H1 (cell line): ENCODE results near the gene SOX6. TPM values are rescaled to one million over a fixed set of nuclear protein-coding genes. Genes with fewer than 3 reads are reported as not detected.

ENCODE experiments used
- CTCF ChIA-PET: fragments of 300-600 bp; sonication (Branson Sonifier 250); formaldehyde crosslinking; loops from one replicate; lab custom pipeline; 2021; ENCODE audit not compliant: partially characterized antibody; lab: Charles Lee
- POLR2A ChIA-PET: fragments of 300-600 bp; sonication (Branson Sonifier 250); formaldehyde crosslinking; loops from one replicate; lab custom pipeline; 2021; ENCODE audit warnings: inconsistent platforms; ENCODE audit not compliant: partially characterized antibody; lab: Charles Lee
- DNase-seq, 2 experiments: peaks; one replicate each; pipeline versions ENCODE4 v3.0.0 to v3.0.0-alpha.2; 2010 to 2022; ENCODE audit warnings: low spot score in 2 of 2, low read depth in 1 of 2, mixed read lengths in 1 of 2
- FAIRE-seq: peaks from 2 replicates; lab custom pipeline; 2011; peaks lifted over from hg19 to GRCh38; lab: Jason Lieb, UNC
- H2AFZ ChIP-seq: 2 replicates; pipeline ENCODE4 v1.8.1; 2012; ENCODE audit warnings: low read length, inconsistent platforms
- H2AK5ac ChIP-seq: 2 replicates; pipeline ENCODE4 v1.6.1; 2013; ENCODE audit warnings: low read depth, low read length
- H2BK120ac ChIP-seq: replicated peaks from 2 replicates; pipeline ENCODE3; 2013; ENCODE audit warnings: low read depth, low read length, inconsistent platforms
- H2BK12ac ChIP-seq: 2 replicates; pipeline ENCODE4 v1.6.1; 2013; ENCODE audit warnings: low read depth, low read length
- H2BK15ac ChIP-seq: 2 replicates; pipeline ENCODE4 v1.6.1; 2013; ENCODE audit warnings: low read length
- H2BK20ac ChIP-seq: 2 replicates; pipeline ENCODE4 v1.6.1; 2013; ENCODE audit warnings: low read length
- H2BK5ac ChIP-seq: 2 replicates; pipeline ENCODE4 v1.6.1; 2013; ENCODE audit warnings: low read depth, low read length
- H3K14ac ChIP-seq: 2 replicates; pipeline ENCODE4 v1.6.1; 2013; ENCODE audit warnings: inconsistent platforms; ENCODE audit not compliant: insufficient read length
- H3K18ac ChIP-seq: 2 replicates; pipeline ENCODE4 v1.6.1; 2013; ENCODE audit warnings: low read length; ENCODE audit errors: extremely low read depth
- H3K23ac ChIP-seq: 2 replicates; pipeline ENCODE4 v1.6.1; 2013; ENCODE audit warnings: inconsistent platforms; ENCODE audit not compliant: insufficient read length
- H3K23me2 ChIP-seq: 2 replicates; pipeline ENCODE4 v1.6.1; 2013; ENCODE audit warnings: low read depth, low read length
- H3K27ac ChIP-seq: 2 replicates; pipeline ENCODE4 v1.6.1; 2011; ENCODE audit warnings: low read depth, low read length, inconsistent platforms
- H3K27me3 ChIP-seq, 4 experiments: replicated peaks in 1 of 4; 1 replicate in 1 of 4; 2 replicates in 3 of 4; pipeline versions ENCODE4 v1.6.1 to v1.8.1; 2011 to 2013; ENCODE audit warnings: low read length in 3 of 4, mild to moderate bottlenecking in 3 of 4, inconsistent platforms in 2 of 4, mixed read lengths in 2 of 4, moderate library complexity in 1 of 4; ENCODE audit not compliant: control insufficient read depth in 3 of 4, insufficient read depth in 3 of 4; ENCODE audit errors: extremely low read depth in 1 of 4
- H3K36me3 ChIP-seq, 4 experiments: 2 replicates each; pipeline versions ENCODE4 v1.6.1 to v1.8.1; 2011 to 2013; ENCODE audit warnings: mild to moderate bottlenecking in 4 of 4, low read length in 3 of 4, moderate library complexity in 2 of 4, control low read depth in 1 of 4, inconsistent platforms in 1 of 4; ENCODE audit not compliant: insufficient read depth in 4 of 4, control insufficient read depth in 2 of 4
- H3K4ac ChIP-seq: replicated peaks from 2 replicates; pipeline ENCODE3; 2013; ENCODE audit warnings: low read length, low read depth, mixed read lengths, inconsistent platforms; ENCODE audit not compliant: insufficient read length
- H3K4me1 ChIP-seq, 4 experiments: replicated peaks in 1 of 4; 1 replicate in 1 of 4; 2 replicates in 3 of 4; pipeline versions ENCODE4 v1.6.1 to v1.8.1; 2011 to 2013; ENCODE audit warnings: low read length in 3 of 4, inconsistent platforms in 2 of 4, mixed read lengths in 1 of 4; ENCODE audit not compliant: insufficient read depth in 4 of 4, control insufficient read depth in 3 of 4
- H3K4me2 ChIP-seq, 2 experiments: 2 replicates each; pipeline versions ENCODE4 v1.6.1 to v1.8.1; 2011 to 2013; ENCODE audit warnings: low read depth in 2 of 2, low read length in 2 of 2, control low read depth in 1 of 2, inconsistent platforms in 1 of 2, mild to moderate bottlenecking in 1 of 2; ENCODE audit not compliant: insufficient read depth in 1 of 2
- H3K4me3 ChIP-seq, 4 experiments: fragments of 200-600, 300-600 bp in 1 of 4; sonication (generic), shearing (Covaris generic), sonication (Bioruptor Twin) in 1 of 4; 2 replicates each; pipeline versions ENCODE4 v1.5.1 to v1.8.1; 2011 to 2016; ENCODE audit warnings: low read length in 4 of 4, low read depth in 3 of 4, control low read depth in 2 of 4, inconsistent platforms in 2 of 4, mild to moderate bottlenecking in 2 of 4, mixed read lengths in 1 of 4, moderate library complexity in 1 of 4; ENCODE audit not compliant: insufficient read depth in 2 of 4; ENCODE audit errors: extremely low read depth in 1 of 4
- H3K56ac ChIP-seq: replicated peaks from 2 replicates; pipeline ENCODE3; 2013; ENCODE audit warnings: low read depth, mild to moderate bottlenecking, mixed read lengths, low read length, inconsistent platforms; ENCODE audit not compliant: insufficient read length
- H3K79me1 ChIP-seq: 2 replicates; pipeline ENCODE4 v1.6.1; 2013; ENCODE audit warnings: low read depth, low read length, control low read depth
- H3K79me2 ChIP-seq, 2 experiments: 2 replicates each; pipeline versions ENCODE4 v1.6.1 to v1.8.1; 2012 to 2013; ENCODE audit warnings: low read length in 2 of 2, mild to moderate bottlenecking in 2 of 2, inconsistent platforms in 1 of 2; ENCODE audit not compliant: insufficient read depth in 2 of 2, control insufficient read depth in 1 of 2
- H3K9ac ChIP-seq, 4 experiments: replicated peaks in 1 of 4; 1 replicate in 1 of 4; 2 replicates in 3 of 4; pipeline versions ENCODE4 v1.6.1 to v1.8.1; 2011 to 2013; ENCODE audit warnings: low read depth in 3 of 4, low read length in 3 of 4, control low read depth in 2 of 4, mild to moderate bottlenecking in 2 of 4, moderate library complexity in 2 of 4, inconsistent platforms in 1 of 4; ENCODE audit errors: extremely low read depth in 1 of 4
- H3K9me3 ChIP-seq, 2 experiments: 2 replicates each; pipeline versions ENCODE4 v1.6.1 to v1.8.1; 2012 to 2013; ENCODE audit warnings: mild to moderate bottlenecking in 2 of 2, moderate library complexity in 2 of 2, control low read depth in 1 of 2, inconsistent platforms in 1 of 2, low read depth in 1 of 2, low read length in 1 of 2, mixed read lengths in 1 of 2; ENCODE audit not compliant: insufficient read depth in 2 of 2
- H4K20me1 ChIP-seq, 2 experiments: replicated peaks in 1 of 2; 2 replicates each; pipeline versions ENCODE3 to v1.8.1; 2011 to 2013; ENCODE audit warnings: inconsistent platforms in 2 of 2, low read length in 2 of 2, mild to moderate bottlenecking in 1 of 2; ENCODE audit not compliant: insufficient read depth in 2 of 2, control insufficient read depth in 1 of 2
- H4K5ac ChIP-seq: 2 replicates; pipeline ENCODE4 v1.6.1; 2013; ENCODE audit warnings: low read length, low read depth, mixed read lengths, inconsistent platforms; ENCODE audit not compliant: insufficient read length
- H4K8ac ChIP-seq: 2 replicates; pipeline ENCODE4 v1.8.0; 2013; ENCODE audit warnings: mild to moderate bottlenecking, moderate library complexity, low read length, inconsistent platforms; ENCODE audit not compliant: insufficient read depth; ENCODE audit errors: extremely low read depth
- H4K91ac ChIP-seq: replicated peaks from 2 replicates; pipeline ENCODE3; 2013; ENCODE audit warnings: low read length, mixed read lengths, inconsistent platforms; ENCODE audit not compliant: insufficient read length
- BACH1 ChIP-seq: IDR thresholded peaks from 2 replicates; pipeline ENCODE4 v1.6.1; 2012; ENCODE audit warnings: low read length, improper control_type of control experiment
- BRCA1 ChIP-seq: IDR thresholded peaks from 2 replicates; pipeline ENCODE4 v1.6.1; 2012; ENCODE audit warnings: low read depth, low read length, improper control_type of control experiment
- CHD1 ChIP-seq: IDR thresholded peaks from 2 replicates; pipeline ENCODE4 v1.6.1; 2012; ENCODE audit warnings: low read depth, low read length, improper control_type of control experiment
- CHD2 ChIP-seq: IDR thresholded peaks from 2 replicates; pipeline ENCODE4 v1.6.1; 2012; ENCODE audit warnings: low read length, improper control_type of control experiment
- EGR1 ChIP-seq: IDR thresholded peaks from 2 replicates; pipeline ENCODE4 v1.6.1; 2011; ENCODE audit warnings: low read depth, low read length, borderline replicate concordance
- GTF2F1 ChIP-seq: IDR thresholded peaks from 2 replicates; pipeline ENCODE4 v1.6.1; 2012; ENCODE audit warnings: low read depth, low read length, improper control_type of control experiment, borderline replicate concordance
- HDAC6 ChIP-seq: IDR thresholded peaks from one replicate; pipeline ENCODE4 v1.7.1; 2012; ENCODE audit warnings: low read depth, mild to moderate bottlenecking, inconsistent platforms, low read length, moderate library complexity
- RAD21 ChIP-seq, 2 experiments: IDR thresholded peaks in 1 of 2; conservative IDR thresholded peaks in 1 of 2; 2 replicates each; pipeline ENCODE4 v1.6.1; 2011; ENCODE audit warnings: low read depth in 2 of 2, low read length in 2 of 2, improper control_type of control experiment in 1 of 2, inconsistent platforms in 1 of 2, mild to moderate bottlenecking in 1 of 2, moderate library complexity in 1 of 2
- SRF ChIP-seq: IDR thresholded peaks from 2 replicates; pipeline ENCODE4 v1.6.1; 2011; ENCODE audit warnings: mild to moderate bottlenecking, low read depth, low read length, moderate library complexity
- TEAD4 ChIP-seq: IDR thresholded peaks from 2 replicates; pipeline ENCODE4 v1.6.1; 2012; ENCODE audit warnings: low read depth, low read length, inconsistent platforms, mixed read lengths
- WGBS, 2 experiments: shearing (Covaris generic) in 1 of 2; methylation state at CpG; one replicate each; pipeline versions ENCODE4 v1.1.6 to v1.1.7; 2013 to 2015; ENCODE audit warnings: low lambda C conversion rate in 2 of 2, mixed read lengths in 2 of 2, inconsistent platforms in 1 of 2, low coverage in 1 of 2, missing lambda C conversion rate in 1 of 2; ENCODE audit not compliant: insufficient replicate concordance in 2 of 2, insufficient coverage in 1 of 2, insufficient read length in 1 of 2; ENCODE audit errors: extremely low coverage in 1 of 2, missing lambda C conversion rate in 1 of 2; 5-methylcytosine and 5-hydroxymethylcytosine counted together
- polyA plus RNA-seq, 7 experiments: library from polyadenylated mRNA; depleted of rRNA in 3 of 7; stranded (reverse) in 5 of 7; unstranded in 2 of 7; fragments of >200 nt in 5 of 7; fragments of 200-250 nt in 2 of 7; gene quantifications; 1 replicate in 5 of 7; 2 replicates in 1 of 7; 4 replicates in 1 of 7; pipeline versions ENCODE4 v1.2.1 to v1.2.3, GENCODE V29; 2011 to 2013; ENCODE audit warnings: missing spikeins in 2 of 7, mixed read lengths in 2 of 7
- total RNA-seq: library from RNA; stranded (reverse); fragmentation: NEBNext Ultra II Directional; extraction: Animal tissue kit (Norgen Biotek cat#: 25700); gene quantifications from 2 replicates; pipeline ENCODE4 v1.2.1, GENCODE V29; 2021
- TF ChIP-seq, protein P1 (sequence below), 3 experiments: IDR thresholded peaks; 1 replicate in 2 of 3; 2 replicates in 1 of 3; pipeline versions ENCODE4 v1.5.1 to v1.6.1; 2011; ENCODE audit warnings: low read length in 3 of 3, mild to moderate bottlenecking in 3 of 3, inconsistent platforms in 2 of 3, low read depth in 1 of 3, moderate library complexity in 1 of 3; ENCODE audit not compliant: insufficient read depth in 1 of 3; ENCODE audit errors: control extremely low read depth in 1 of 3

Gene SOX6
- total and polyA plus RNA-seq, 2 of the 8 experiments (the other 6 are each of a cell fraction or from before 2014, with no cell fraction given), result 0.09 TPM; not detected in 1

DNA sequence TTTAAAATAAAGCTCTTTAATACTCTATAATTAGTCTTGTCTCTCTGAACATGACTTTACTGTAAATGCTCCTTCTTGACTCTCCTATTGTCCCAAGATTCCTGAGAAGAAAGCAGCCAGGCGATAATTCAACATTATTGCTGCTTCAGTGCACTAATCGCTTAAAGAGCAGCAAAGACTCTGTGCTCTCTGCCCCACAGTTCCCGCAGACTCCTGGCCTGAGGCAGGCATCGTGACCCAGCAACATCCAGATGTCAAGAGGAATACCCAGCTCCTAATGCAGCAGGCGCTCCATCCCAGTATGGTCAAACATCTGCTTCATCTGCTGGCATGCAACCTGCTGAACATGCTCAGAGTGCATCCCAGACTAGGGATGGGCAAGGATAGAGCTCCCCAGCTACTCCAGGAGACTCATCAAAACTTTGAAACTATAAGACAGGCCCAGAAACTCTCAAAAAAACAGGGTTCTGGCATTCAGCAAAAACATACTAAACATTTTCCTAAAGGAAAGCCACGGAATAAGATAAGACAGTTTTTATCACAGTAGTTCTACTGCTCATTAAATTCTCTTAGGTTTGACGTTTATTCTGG lies 270.0 kb downstream of the SOX6 start:
- WGBS, 2 experiments, result 85% methylated on average over 7 of the region's 7 CpGs; no CpG with 5 or more reads in 1 of the 2 experiments
- no peak overlapping the region for H3K9ac ChIP-seq
- TF ChIP-seq RAD21 (IDR thresholded peaks at IDR 0.05 in 1 of 2, conservative IDR thresholded peaks at IDR 0.05 in 1 of 2; ENCODE audit: low read depth in 2 of 2, low read length in 2 of 2), result no peak
- TF ChIP-seq HDAC6, result no peak
- TF ChIP-seq, protein P1, sequence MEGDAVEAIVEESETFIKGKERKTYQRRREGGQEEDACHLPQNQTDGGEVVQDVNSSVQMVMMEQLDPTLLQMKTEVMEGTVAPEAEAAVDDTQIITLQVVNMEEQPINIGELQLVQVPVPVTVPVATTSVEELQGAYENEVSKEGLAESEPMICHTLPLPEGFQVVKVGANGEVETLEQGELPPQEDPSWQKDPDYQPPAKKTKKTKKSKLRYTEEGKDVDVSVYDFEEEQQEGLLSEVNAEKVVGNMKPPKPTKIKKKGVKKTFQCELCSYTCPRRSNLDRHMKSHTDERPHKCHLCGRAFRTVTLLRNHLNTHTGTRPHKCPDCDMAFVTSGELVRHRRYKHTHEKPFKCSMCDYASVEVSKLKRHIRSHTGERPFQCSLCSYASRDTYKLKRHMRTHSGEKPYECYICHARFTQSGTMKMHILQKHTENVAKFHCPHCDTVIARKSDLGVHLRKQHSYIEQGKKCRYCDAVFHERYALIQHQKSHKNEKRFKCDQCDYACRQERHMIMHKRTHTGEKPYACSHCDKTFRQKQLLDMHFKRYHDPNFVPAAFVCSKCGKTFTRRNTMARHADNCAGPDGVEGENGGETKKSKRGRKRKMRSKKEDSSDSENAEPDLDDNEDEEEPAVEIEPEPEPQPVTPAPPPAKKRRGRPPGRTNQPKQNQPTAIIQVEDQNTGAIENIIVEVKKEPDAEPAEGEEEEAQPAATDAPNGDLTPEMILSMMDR (IDR thresholded peaks at IDR 0.05; ENCODE audit: control extremely low read depth in 1 of 3, insufficient read depth in 1 of 3, low read depth in 1 of 3, low read length in 3 of 3), result no peak
- no peak for TF ChIP-seq BRCA1
- TF ChIP-seq EGR1, result no peak
- no peak for TF ChIP-seq CHD1
- TF ChIP-seq SRF, result no peak
- TF ChIP-seq CHD2, result no peak
- TF ChIP-seq BACH1, result no peak
- no peak for TF ChIP-seq GTF2F1
- TF ChIP-seq TEAD4, result no peak

More for the DNA sequence above, 270.0 kb downstream of the SOX6 start:
- DNase-seq (no peak), FAIRE-seq (no peak)
- POLR2A ChIA-PET, result no interaction called here
- Histone ChIP-seq H3K79me1 (no peaks in the 10 kb centered on the region), H3K4me3 (no peak overlapping the region), H3K14ac (no peak overlapping the region), H2AK5ac (no peak overlapping the region), H3K9me3 (no peaks in the 10 kb centered on the region), H3K79me2 (no peaks in the 10 kb centered on the region), H2BK15ac (no peak overlapping the region), H3K27ac (no peak overlapping the region), H3K36me3 (no peaks in the 10 kb centered on the region), H4K5ac (no peak overlapping the region), H2BK120ac (no peak overlapping the region), H2AFZ (no peak overlapping the region), H3K23ac (no peak overlapping the region), H3K4me1 (peaks cover 0 to 4% (median under 1%) of the 10 kb centered on the region in 4 experiments; a peak in 2 of 7 replicates), H3K27me3 (no peaks in the 10 kb centered on the region), H3K23me2 (no peaks in the 10 kb centered on the region), H2BK20ac (no peak overlapping the region), H4K8ac (no peak overlapping the region; the same call in 1 of the 2 replicates), H3K4me2 (no peak overlapping the region), H3K18ac (no peak overlapping the region), H3K56ac (no peak overlapping the region), H4K91ac (no peak overlapping the region), H4K20me1 (peaks cover 0 to 2% of the 10 kb centered on the region in 2 experiments), H2BK5ac (no peak overlapping the region), H2BK12ac (no peak overlapping the region), H3K4ac (no peak overlapping the region)
- CTCF ChIA-PET, result interaction anchor here (0.6 to 0.8 kb wide), 2 partner anchors 8 to 39 kb away, joined by 3 read pairs; no protein-coding TSS in a partner anchor
